Nephron (organoid): ENCODE results near the gene TMEM88.

Source experiments
- H3K27ac Mint-ChIP-seq, 3 experiments: 2 replicates each; pipeline ENCODE4 v1.8.0; 2020; ENCODE audit warnings: mixed read lengths in 3 of 3, mild to moderate bottlenecking in 2 of 3, moderate library complexity in 1 of 3
- H3K27me3 Mint-ChIP-seq: 2 replicates; pipeline ENCODE4 v1.8.0; 2021; ENCODE audit warnings: low read depth, mild to moderate bottlenecking, moderate library complexity, mixed read lengths
- H3K36me3 Mint-ChIP-seq: 2 replicates; pipeline ENCODE4 v1.8.0; 2020; ENCODE audit warnings: low read depth, mixed read lengths
- H3K4me1 Mint-ChIP-seq: 2 replicates; pipeline ENCODE4 v1.8.0; 2020; ENCODE audit warnings: mixed read lengths
- H3K4me3 Mint-ChIP-seq, 3 experiments: 2 replicates each; pipeline ENCODE4 v1.8.0; 2020; ENCODE audit warnings: mild to moderate bottlenecking in 3 of 3, mixed read lengths in 3 of 3, moderate library complexity in 2 of 3
- H3K9me3 Mint-ChIP-seq: 2 replicates; pipeline ENCODE4 v1.8.0; 2020; ENCODE audit warnings: mixed read lengths
- TF ChIP-seq, protein P1 (sequence below), 3 experiments: fragments of 200-600 bp; sonication (generic); IDR thresholded peaks; one replicate each; pipeline ENCODE4 v1.5.0; 2021; ENCODE audit warnings: antibody characterized with exemption in 3 of 3; ENCODE audit not compliant: unreplicated experiment in 3 of 3

Gene TMEM88

DNA sequence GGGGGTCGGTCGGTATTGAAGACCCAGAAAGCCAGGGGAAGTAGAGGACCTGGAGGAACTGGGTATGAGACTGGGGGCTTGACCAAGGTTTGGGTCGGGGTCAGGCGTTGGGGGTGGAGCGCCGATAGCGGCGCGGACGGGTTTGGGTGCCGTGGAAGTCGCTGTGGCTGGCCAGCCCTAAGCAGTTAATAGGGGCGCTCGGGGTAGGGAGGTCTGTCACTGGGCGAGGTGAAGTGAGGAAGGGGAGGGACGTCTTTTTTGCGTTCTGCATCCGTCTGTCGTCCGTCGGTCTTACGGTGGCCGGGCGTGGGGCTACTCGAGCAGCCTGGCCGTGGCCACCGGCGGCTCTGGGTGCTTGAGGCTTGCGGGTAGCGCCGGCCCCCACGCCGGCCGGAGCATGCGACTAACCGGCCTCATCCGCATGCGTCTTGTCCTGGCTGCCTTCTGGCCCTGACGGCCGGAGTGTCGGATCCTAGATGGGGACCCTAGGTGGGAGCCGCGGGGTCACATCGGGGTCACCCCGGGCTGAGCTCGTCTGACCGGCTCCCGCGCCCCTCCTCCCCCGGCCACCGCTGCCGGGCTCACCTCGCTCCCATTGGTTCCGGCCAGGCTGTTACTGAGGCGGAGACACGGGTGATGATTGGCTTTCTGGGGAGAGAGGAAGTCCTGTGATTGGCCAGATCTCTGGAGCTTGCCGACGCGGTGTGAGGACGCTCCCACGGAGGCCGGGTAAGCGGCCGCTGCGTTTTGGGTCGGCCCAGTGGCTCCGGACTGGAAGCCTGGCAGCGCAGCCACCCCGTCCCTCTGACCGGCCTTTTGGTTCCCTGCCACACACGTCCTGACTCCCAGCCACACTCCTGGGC is 10.3 kb upstream of the TMEM88 start:
- Mint-ChIP-seq H3K4me1 (peaks cover 24% of the 10 kb centered on the region), H3K9me3 (no peaks in the 10 kb centered on the region), H3K27me3 (no peaks in the 10 kb centered on the region), H3K36me3 (peaks cover 22% of the 10 kb centered on the region), H3K27ac (peak overlapping the region; percentile 91 to 98 (median 98)), H3K4me3 (peak overlapping the region; percentile 96 to 98 (median 97))
- TF ChIP-seq, protein P1, sequence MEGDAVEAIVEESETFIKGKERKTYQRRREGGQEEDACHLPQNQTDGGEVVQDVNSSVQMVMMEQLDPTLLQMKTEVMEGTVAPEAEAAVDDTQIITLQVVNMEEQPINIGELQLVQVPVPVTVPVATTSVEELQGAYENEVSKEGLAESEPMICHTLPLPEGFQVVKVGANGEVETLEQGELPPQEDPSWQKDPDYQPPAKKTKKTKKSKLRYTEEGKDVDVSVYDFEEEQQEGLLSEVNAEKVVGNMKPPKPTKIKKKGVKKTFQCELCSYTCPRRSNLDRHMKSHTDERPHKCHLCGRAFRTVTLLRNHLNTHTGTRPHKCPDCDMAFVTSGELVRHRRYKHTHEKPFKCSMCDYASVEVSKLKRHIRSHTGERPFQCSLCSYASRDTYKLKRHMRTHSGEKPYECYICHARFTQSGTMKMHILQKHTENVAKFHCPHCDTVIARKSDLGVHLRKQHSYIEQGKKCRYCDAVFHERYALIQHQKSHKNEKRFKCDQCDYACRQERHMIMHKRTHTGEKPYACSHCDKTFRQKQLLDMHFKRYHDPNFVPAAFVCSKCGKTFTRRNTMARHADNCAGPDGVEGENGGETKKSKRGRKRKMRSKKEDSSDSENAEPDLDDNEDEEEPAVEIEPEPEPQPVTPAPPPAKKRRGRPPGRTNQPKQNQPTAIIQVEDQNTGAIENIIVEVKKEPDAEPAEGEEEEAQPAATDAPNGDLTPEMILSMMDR (IDR thresholded peaks at IDR 0.05; ENCODE audit: unreplicated experiment in 3 of 3), result no peak

DNA sequence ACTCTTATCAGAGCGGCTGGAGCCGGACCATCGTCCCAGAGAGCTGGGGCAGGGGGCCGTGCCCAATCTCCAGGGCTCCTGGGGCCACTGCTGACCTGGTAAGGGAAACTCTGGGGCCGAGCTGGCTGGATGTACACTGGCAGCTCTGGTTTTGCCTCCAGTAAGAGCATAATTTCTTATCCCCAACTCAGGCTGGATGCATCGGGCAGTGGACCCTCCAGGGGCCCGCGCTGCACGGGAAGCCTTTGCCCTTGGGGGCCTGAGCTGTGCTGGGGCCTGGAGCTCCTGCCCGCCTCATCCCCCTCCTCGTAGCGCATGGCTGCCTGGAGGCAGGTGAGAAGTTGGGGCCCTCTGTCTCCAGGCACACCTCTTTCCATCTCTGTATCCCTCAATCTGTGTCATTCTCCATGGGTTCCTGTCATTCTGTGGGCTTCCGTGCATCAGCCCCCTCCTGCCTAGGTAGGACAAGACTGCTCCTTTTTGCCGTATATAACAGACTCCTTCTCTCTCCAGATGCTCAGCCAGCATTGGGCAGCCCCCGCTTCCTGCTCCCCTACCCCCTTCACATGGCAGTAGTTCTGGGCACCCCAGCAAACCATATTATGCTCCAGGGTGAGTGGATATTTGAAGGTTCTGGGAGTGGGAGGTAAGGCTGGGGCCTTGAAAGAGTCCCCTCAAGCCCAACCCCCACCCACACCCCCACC is 9.4 kb upstream of the TMEM88 start:
- TF ChIP-seq, protein P1 (IDR thresholded peaks at IDR 0.05; ENCODE audit: unreplicated experiment in 3 of 3), result no peak
- peak overlapping the region; percentile 96 to 98 (median 97) for H3K4me3 Mint-ChIP-seq
- H3K4me1 Mint-ChIP-seq, result peaks cover 14% of the 10 kb centered on the region
- H3K36me3 Mint-ChIP-seq, result peaks cover 26% of the 10 kb centered on the region
- no peak overlapping the region for H3K27ac Mint-ChIP-seq
- H3K9me3 Mint-ChIP-seq, result no peaks in the 10 kb centered on the region
- H3K27me3 Mint-ChIP-seq, result no peaks in the 10 kb centered on the region

DNA sequence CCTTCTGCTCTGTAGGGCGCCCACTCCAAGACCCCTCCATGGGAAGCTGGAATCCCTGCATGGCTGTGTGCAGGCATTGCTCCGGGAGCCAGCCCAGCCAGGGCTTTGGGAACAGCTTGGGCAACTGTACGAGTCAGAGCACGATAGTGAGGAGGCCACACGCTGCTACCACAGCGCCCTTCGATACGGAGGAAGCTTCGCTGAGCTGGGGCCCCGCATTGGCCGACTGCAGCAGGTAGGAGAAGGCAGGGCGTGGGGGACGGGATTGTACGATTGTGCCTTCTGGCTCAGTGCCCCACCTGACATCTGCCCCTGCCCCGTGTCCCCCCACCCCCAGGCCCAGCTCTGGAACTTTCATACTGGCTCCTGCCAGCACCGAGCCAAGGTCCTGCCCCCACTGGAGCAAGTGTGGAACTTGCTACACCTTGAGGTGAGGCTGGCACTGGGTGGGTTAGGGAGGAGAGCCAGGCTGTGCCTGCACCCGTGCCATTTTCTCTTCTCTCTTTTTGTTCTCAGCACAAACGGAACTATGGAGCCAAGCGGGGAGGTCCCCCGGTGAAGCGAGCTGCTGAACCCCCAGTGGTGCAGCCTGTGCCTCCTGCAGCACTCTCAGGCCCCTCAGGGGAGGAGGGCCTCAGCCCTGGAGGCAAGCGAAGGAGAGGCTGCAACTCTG is 8.7 kb upstream of the TMEM88 start:
- Mint-ChIP-seq H3K9me3 (no peaks in the 10 kb centered on the region), H3K27ac (no peak overlapping the region), H3K27me3 (no peaks in the 10 kb centered on the region), H3K4me1 (peaks cover 8% of the 10 kb centered on the region), H3K36me3 (peaks cover 28% of the 10 kb centered on the region), H3K4me3 (peak overlapping the region; percentile 58 to 70 (median 67))
- TF ChIP-seq, protein P1 (IDR thresholded peaks at IDR 0.05; ENCODE audit: unreplicated experiment in 3 of 3), result no peak

DNA sequence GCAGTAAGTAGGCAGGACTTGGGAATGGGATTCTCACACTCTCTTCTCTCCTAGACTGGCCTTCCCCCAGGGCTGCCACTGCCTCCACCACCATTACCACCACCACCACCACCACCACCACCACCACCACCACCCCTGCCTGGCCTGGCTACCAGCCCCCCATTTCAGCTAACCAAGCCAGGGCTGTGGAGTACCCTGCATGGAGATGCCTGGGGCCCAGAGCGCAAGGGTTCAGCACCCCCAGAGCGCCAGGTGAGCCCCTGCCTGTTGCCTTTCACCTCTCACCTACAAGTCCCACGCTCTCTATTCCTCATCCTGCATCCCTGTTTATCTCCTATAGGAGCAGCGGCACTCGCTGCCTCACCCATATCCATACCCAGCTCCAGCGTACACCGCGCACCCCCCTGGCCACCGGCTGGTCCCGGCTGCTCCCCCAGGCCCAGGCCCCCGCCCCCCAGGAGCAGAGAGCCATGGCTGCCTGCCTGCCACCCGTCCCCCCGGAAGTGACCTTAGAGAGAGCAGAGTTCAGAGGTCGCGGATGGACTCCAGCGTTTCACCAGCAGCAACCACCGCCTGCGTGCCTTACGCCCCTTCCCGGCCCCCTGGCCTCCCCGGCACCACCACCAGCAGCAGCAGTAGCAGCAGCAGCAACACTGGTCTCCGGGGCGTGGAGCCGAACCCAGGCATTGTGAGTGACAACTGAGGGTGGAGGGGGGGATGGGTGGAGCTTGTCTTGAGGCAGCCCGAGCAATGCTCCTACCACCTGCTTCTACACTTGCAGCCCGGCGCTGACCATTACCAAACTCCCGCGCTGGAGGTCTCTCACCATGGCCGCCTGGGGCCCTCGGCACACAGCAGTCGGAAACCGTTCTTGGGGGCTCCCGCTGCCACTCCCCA is 7.9 kb upstream of the TMEM88 start:
- Mint-ChIP-seq H3K4me3 (peak overlapping the region; percentile 37 to 58 (median 43)), H3K27me3 (no peaks in the 10 kb centered on the region), H3K36me3 (peaks cover 36% of the 10 kb centered on the region), H3K9me3 (no peaks in the 10 kb centered on the region), H3K4me1 (peaks cover 2% of the 10 kb centered on the region), H3K27ac (no peak overlapping the region)
- TF ChIP-seq, protein P1 (IDR thresholded peaks at IDR 0.05; ENCODE audit: unreplicated experiment in 3 of 3), result no peak

DNA sequence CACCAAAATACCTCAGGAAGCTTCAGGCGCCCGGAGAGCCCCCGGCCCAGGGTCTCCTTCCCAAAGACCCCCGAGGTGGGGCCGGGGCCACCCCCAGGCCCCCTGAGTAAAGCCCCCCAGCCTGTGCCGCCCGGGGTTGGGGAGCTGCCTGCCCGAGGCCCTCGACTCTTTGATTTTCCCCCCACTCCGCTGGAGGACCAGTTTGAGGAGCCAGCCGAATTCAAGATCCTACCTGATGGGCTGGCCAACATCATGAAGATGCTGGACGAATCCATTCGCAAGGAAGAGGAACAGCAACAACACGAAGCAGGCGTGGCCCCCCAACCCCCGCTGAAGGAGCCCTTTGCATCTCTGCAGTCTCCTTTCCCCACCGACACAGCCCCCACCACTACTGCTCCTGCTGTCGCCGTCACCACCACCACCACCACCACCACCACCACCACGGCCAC is 6.7 kb upstream of the TMEM88 start:
- H3K9me3 Mint-ChIP-seq, result no peaks in the 10 kb centered on the region
- H3K27ac Mint-ChIP-seq, result no peak overlapping the region
- H3K4me1 Mint-ChIP-seq, result no peaks in the 10 kb centered on the region
- H3K27me3 Mint-ChIP-seq, result no peaks in the 10 kb centered on the region
- TF ChIP-seq, protein P1 (IDR thresholded peaks at IDR 0.05; ENCODE audit: unreplicated experiment in 3 of 3), result no peak
- H3K36me3 Mint-ChIP-seq, result peaks cover 48% of the 10 kb centered on the region
- no peak overlapping the region for H3K4me3 Mint-ChIP-seq
